OCI-LY3 (cell line): ENCODE measurements around the gene LRRTM3.

ENCODE experiments used
- CTCF ChIP-seq: fragments of 200-600, 300-600 bp; sonication (generic); IDR thresholded peaks from 2 replicates; pipeline ENCODE4 v1.5.1; 2014; ENCODE audit warnings: antibody characterized with exemption, low read length, low read depth
- EZH2phosphoT487 ChIP-seq: fragments of 200-600 bp; shearing (Covaris generic); IDR thresholded peaks from 2 replicates; pipeline ENCODE4 v1.6.1; 2018; ENCODE audit warnings: antibody characterized with exemption, mixed run types, low read depth

DNA sequence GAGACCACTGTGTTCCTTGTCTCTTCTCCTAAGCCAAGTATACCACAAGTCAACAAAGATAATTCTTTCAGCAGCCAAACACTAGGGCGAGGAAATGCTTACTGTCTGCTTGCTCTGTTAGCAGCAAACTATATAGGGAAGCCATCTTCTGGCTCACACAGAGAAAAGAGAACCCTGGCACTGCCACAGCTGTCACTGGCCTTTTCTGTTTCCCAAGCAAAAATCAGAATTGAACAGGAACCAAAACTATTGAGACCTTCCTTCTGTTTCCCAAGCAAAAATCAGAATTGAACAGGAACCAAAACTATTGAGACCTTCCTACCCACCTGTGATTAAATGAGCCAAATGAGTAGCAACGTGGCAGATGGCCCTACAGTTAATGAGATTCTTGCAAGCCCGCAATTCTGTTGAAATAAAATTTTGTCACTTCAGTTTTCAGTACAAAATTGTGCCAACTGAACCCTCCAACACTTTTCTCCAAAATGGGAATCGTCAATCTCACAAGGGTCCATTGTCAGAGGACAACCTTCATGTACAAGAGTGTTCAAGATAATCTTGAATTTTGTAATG, 54.5 kb downstream of the LRRTM3 start:
- TF ChIP-seq CTCF, result no peak
- no peak for TF ChIP-seq EZH2phosphoT487
